Gastroesophageal sphincter (tissue), 3 donors: Measurements from ENCODE around the gene PTPN5.

Experiments
- CTCF ChIP-seq, 4 experiments: fragments of 200-600 bp in 2 of 4; fragments of 450-650 bp in 2 of 4; sonication (generic) in 1 of 4; IDR thresholded peaks; one replicate each; pipeline ENCODE4 v1.5.1; 2017 to 2019; ENCODE audit warnings: antibody characterized with exemption in 4 of 4, mild to moderate bottlenecking in 2 of 4, moderate library complexity in 2 of 4
- EP300 ChIP-seq: sonication (generic); formaldehyde crosslinking; IDR thresholded peaks from one replicate; pipeline ENCODE4 v1.6.1; 2017; ENCODE audit warnings: antibody characterized with exemption, mild to moderate bottlenecking
- POLR2A ChIP-seq, 2 donors: fragments of 450-650 bp; IDR thresholded peaks; one replicate each; pipeline ENCODE4 v1.6.1; 2017; ENCODE audit warnings: antibody characterized with exemption in 2 of 2, mild to moderate bottlenecking in 2 of 2, moderate library complexity in 1 of 2
- POLR2AphosphoS5 ChIP-seq: sonication (generic); formaldehyde crosslinking; IDR thresholded peaks from one replicate; pipeline ENCODE4 v1.6.1; 2017; ENCODE audit warnings: antibody characterized with exemption

- no peak for TF ChIP-seq EP300
- no peak for TF ChIP-seq CTCF (IDR thresholded peaks at IDR 0.05)
- no peak for TF ChIP-seq POLR2AphosphoS5
- no peak for TF ChIP-seq POLR2A (IDR thresholded peaks at IDR 0.05)
These were observed 3.4 kb upstream of the PTPN5 start for GRCh38 chr11:18794956-18795355.
